Common myeloid progenitor, CD34-positive (primary cell): ENCODE data around the gene ZMPSTE24.

Source experiments
- CTCF ChIA-PET: fragments of 350-600 bp; sonication (Branson Sonifier 250); formaldehyde crosslinking; loops from one replicate; lab custom pipeline; 2021; ENCODE audit warnings: antibody characterized with exemption; lab: Charles Lee
- POLR2A ChIA-PET: fragments of 350-600 bp; sonication (Branson Sonifier 250); formaldehyde crosslinking; loops from one replicate; lab custom pipeline; 2021; ENCODE audit warnings: antibody characterized with exemption; lab: Charles Lee
- DNase-seq, 3 donors: peaks; one replicate each; pipeline versions ENCODE4 v3.0.0 to v3.0.0-alpha.2; 2013
- H3K27ac ChIP-seq, 2 experiments: 1 replicate in 1 of 2; 2 replicates in 1 of 2; pipeline ENCODE4 v1.7.0; 2013; ENCODE audit warnings: inconsistent platforms in 2 of 2, low read length in 2 of 2, mild to moderate bottlenecking in 2 of 2, low read depth in 1 of 2, moderate library complexity in 1 of 2; ENCODE audit not compliant: severe bottlenecking in 2 of 2, insufficient read depth in 1 of 2, poor library complexity in 1 of 2
- H3K27me3 ChIP-seq, 5 experiments: replicated peaks in 2 of 5; 1 replicate in 3 of 5; 2 replicates in 2 of 5; pipeline versions ENCODE4 v1.6.1 to v1.7.0; 2013; ENCODE audit warnings: low read length in 4 of 5, mild to moderate bottlenecking in 2 of 5, moderate library complexity in 2 of 5, inconsistent platforms in 1 of 5; ENCODE audit not compliant: insufficient read depth in 5 of 5, control insufficient read depth in 4 of 5
- H3K36me3 ChIP-seq, 4 experiments: 1 replicate in 2 of 4; 2 replicates in 2 of 4; pipeline versions ENCODE4 v1.6.1 to v1.7.0; 2013; ENCODE audit warnings: low read length in 3 of 4, control low read depth in 1 of 4, mild to moderate bottlenecking in 1 of 4; ENCODE audit not compliant: control insufficient read depth in 4 of 4, insufficient read depth in 4 of 4
- H3K4me1 ChIP-seq, 4 experiments: 1 replicate in 3 of 4; 2 replicates in 1 of 4; pipeline versions ENCODE4 v1.6.1 to v1.7.1; 2013; ENCODE audit warnings: low read length in 3 of 4, mild to moderate bottlenecking in 3 of 4, control low read depth in 1 of 4, inconsistent platforms in 1 of 4, moderate library complexity in 1 of 4; ENCODE audit not compliant: control insufficient read depth in 4 of 4, insufficient read depth in 4 of 4; ENCODE audit errors: control extremely low read depth in 1 of 4
- H3K4me3 ChIP-seq, 7 experiments: 1 replicate in 4 of 7; 2 replicates in 3 of 7; pipeline versions ENCODE4 v1.5.1 to v1.7.0; 2013; ENCODE audit warnings: mild to moderate bottlenecking in 7 of 7, low read length in 6 of 7, moderate library complexity in 6 of 7, inconsistent platforms in 2 of 7, low read depth in 2 of 7, control low read depth in 1 of 7; ENCODE audit not compliant: insufficient read depth in 4 of 7, control insufficient read depth in 1 of 7; ENCODE audit errors: extremely low read depth in 1 of 7
- H3K9me3 ChIP-seq, 5 experiments: 1 replicate in 4 of 5; 2 replicates in 1 of 5; pipeline versions ENCODE4 v1.6.1 to v1.7.1; 2013; ENCODE audit warnings: low read length in 4 of 5, mild to moderate bottlenecking in 2 of 5, inconsistent platforms in 1 of 5, low read depth in 1 of 5, moderate library complexity in 1 of 5; ENCODE audit not compliant: control insufficient read depth in 4 of 5, insufficient read depth in 2 of 5; ENCODE audit errors: control extremely low read depth in 1 of 5
- WGBS: methylation state at CpG from one replicate; pipeline ENCODE4 v1.1.5; 2013; ENCODE audit not compliant: insufficient coverage; 5-methylcytosine and 5-hydroxymethylcytosine counted together

The ZMPSTE24 gene

DNA sequence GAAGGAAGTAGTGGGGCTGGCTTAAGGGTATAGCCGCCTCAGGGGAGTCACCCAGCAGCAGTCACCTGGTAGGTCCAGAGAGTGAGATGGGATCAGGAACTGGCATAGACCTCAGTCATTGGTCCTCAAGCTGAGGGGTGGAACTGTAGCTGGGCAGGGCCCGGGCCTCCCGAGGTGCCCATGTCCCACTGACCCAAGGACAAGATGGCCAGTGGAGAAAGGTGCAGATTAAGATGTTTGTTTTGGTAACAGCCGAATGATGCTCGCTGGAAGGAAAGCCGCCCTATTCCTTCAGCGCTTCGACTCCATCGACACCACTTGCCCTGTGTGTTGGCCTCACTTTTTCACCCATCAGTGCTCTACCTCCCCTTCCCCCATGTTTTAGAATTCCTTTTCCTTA lies 42.6 kb downstream of the ZMPSTE24 start:
- peaks cover 0 to 15% (median 5%) of the 10 kb centered on the region in 4 experiments for H3K4me1 ChIP-seq
- no peaks in the 10 kb centered on the region for H3K27me3 ChIP-seq
- DNase-seq, result no peak
- no peak overlapping the region for H3K27ac ChIP-seq
- CTCF ChIA-PET, result interaction anchor here (1.4 kb wide), 1 partner anchor 38 kb away, joined by 4 read pairs; no protein-coding TSS in a partner anchor
- POLR2A ChIA-PET, result no interaction called here
- no peak overlapping the region for H3K4me3 ChIP-seq
- H3K9me3 ChIP-seq, result no peaks in the 10 kb centered on the region
- no peaks in the 10 kb centered on the region for H3K36me3 ChIP-seq
- WGBS, result 97% methylated on average over 8 of the region's 9 CpGs

DNA sequence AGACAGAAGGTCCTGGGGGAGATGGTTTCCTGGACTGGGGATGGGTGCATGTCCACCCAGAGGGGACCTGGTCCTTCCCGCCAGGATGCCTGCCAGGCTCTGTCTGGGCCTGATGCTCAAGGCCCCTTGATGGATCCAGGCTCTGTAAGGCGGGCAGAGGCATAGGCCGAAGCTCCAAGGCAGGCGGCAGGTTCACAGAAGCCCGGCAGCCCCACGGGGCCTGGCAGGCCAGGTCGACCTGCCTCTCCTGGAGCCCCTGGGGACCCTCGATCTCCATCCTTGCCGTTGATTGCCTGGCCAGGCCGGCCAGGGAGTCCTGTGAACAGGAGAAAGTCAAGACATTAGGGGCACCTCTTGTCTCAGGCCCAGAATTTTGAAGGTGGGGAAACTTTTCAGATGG lies 43.0 kb downstream of the ZMPSTE24 start:
- Histone ChIP-seq H3K27ac (no peak overlapping the region), H3K9me3 (no peaks in the 10 kb centered on the region), H3K36me3 (no peaks in the 10 kb centered on the region), H3K4me1 (peaks cover 0 to 15% (median 5%) of the 10 kb centered on the region in 4 experiments), H3K4me3 (no peak overlapping the region), H3K27me3 (no peaks in the 10 kb centered on the region)
- ChIA-PET POLR2A (no interaction called here), CTCF (no interaction called here)
- no peak for DNase-seq
- WGBS, result 95% methylated on average over 6 of the region's 10 CpGs

DNA sequence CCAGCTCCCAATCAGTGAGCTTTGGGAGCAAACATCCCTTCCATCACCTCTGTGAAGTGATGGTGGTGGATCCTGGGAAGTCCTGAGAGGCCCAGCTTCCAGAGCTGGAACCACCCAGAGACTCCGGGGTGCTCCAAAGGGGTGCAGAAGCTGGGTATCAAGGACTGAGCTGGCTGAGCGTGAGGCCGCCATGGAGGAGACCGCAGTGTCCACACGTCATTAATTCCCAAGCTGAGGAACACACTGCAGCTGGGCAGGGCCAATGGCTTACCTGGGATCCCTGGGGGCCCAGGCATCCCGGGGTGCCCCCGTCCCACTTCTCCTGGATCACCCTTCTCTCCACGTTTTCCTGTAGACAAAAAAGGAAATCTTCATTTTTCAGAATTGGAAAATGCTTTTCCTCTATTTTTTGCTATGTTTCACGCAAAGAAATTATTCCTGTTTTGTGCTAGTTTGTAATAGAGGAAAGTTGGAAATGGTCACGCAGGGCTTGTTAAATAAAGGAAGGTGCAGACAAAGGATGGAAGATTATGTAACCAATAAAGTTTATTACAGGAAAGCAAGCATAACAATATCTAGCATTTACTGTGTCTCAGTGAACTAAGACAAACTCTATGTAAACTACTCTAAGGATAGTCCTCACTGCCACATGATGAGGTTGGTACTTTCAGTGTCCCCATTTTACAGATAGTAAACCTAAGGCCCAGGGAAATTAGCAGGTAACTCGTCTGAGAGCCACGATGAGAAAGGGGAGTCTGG lies 43.7 kb downstream of the ZMPSTE24 start:
- CTCF ChIA-PET, result no interaction called here
- Histone ChIP-seq H3K27me3 (no peaks in the 10 kb centered on the region), H3K4me3 (no peak overlapping the region), H3K36me3 (no peaks in the 10 kb centered on the region), H3K9me3 (no peaks in the 10 kb centered on the region), H3K4me1 (peaks cover 0 to 15% (median 5%) of the 10 kb centered on the region in 4 experiments), H3K27ac (no peak overlapping the region)
- 92% methylated on average over 9 of the region's 12 CpGs for WGBS
- DNase-seq, result no peak
- POLR2A ChIA-PET, result no interaction called here

DNA sequence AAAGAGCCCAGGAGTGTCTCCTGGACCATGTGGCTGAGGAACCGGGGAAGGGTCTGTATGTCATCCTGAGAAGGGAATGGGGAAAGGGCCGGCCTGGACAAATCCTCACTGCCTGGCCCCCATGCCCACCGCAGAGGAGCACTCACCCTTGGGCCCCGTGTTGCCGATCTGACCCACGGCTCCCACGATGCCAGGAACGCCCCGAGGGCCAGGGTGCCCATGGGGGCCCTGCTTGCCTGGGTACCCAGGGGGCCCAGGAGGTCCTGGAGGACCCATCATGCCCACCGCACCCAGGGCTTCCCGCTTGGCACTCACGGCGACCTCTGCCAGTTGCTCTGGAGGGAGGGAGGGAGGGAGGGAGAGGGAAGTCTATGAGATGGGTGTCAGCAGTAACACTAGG lies 44.4 kb downstream of the ZMPSTE24 start:
- H3K27ac ChIP-seq, result no peak overlapping the region
- CTCF ChIA-PET, result no interaction called here
- H3K9me3 ChIP-seq, result no peaks in the 10 kb centered on the region
- peaks cover 0 to 15% (median 5%) of the 10 kb centered on the region in 4 experiments for H3K4me1 ChIP-seq
- 94% methylated on average over 8 of the region's 13 CpGs for WGBS
- H3K36me3 ChIP-seq, result no peaks in the 10 kb centered on the region
- POLR2A ChIA-PET, result no interaction called here
- DNase-seq, result no peak
- no peak overlapping the region for H3K4me3 ChIP-seq
- no peaks in the 10 kb centered on the region for H3K27me3 ChIP-seq

DNA sequence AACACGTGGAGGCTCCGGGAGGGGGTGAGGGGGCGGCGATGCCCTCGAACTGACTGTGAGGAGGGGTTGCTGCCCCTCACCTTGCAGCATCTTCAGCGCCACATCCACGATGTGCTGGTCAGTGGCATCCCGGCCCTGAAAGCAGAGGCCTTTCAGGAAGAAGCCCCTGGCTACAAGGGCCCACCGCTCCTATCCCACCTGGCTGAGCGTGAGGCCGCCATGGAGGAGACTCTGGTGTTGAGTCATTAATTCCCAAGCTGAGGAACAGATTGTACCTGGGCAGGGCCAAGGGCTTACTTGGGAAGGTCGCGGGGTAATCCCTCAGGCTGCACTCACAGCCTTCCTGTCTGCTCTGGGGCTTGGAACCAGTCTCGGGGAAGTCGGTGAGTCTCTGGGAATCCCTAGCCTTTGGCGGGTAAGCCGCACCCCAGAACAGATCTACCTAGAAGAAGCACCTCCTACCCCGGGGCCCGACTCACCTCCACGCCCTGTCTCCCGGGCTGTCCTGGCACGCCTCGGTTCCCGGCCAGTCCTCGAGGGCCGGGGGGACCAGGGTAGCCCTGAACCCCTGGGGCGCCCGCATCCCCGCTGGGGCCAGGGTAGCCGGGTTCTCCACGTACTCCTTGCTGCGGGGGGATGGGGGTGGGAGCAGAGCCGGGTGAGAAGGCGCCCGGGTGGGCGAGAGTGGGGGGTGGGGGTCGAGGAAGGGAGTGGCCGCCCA lies 45.2 kb downstream of the ZMPSTE24 start:
- no peak overlapping the region for H3K4me3 ChIP-seq

DNA sequence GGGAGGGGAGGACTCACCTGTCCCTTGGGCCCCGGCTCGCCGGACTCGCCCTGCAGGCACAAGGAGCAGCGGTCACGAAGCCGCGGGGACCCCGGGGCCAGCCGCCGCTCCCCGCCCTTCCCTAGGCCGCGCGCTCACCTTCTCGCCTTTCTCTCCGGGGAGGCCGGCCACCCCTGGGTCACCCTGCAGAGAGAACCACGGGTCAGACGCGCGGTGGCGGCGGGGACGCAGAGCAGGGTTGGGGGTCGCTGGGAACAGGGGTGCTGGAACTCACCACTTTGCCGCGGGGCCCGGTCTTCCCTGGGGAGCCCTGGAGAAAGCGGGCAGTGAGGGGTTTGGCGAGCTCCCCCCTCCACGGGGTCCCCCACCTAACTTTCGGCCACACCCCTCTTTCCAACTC lies 45.8 kb downstream of the ZMPSTE24 start:
- no peaks in the 10 kb centered on the region for H3K36me3 ChIP-seq
- no peak for DNase-seq

More for the DNA sequence above, 45.2 kb downstream of the ZMPSTE24 start:
- Histone ChIP-seq H3K27me3 (no peaks in the 10 kb centered on the region), H3K4me1 (peaks cover 0 to 15% (median 5%) of the 10 kb centered on the region in 4 experiments), H3K9me3 (no peaks in the 10 kb centered on the region), H3K27ac (no peak overlapping the region), H3K36me3 (no peaks in the 10 kb centered on the region)
- POLR2A ChIA-PET, result no interaction called here
- 95% methylated on average over 20 of the region's 38 CpGs for WGBS
- CTCF ChIA-PET, result interaction anchor here (3.0 kb wide), 1 partner anchor 12 kb away, joined by 13 read pairs; no protein-coding TSS in a partner anchor
- no peak for DNase-seq

DNA sequence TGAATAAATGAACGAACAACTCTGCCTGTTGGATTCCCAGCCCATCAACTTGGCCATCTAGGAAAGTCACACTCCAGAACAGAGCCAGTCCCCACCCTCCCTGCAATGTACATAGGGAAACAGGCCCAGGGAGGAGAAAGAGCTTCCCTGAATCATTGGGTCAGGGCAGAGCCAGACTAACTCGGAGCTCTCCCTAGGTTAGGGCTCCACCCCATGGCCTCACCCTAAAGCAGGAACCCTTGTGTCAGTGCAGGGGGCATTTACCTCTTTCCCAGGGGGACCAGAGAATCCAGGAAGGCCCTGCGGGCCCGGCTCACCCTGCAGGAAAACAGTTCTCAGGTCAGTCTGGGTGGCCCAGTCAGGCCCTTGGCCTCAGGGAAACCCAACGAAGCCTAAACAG lies 47.4 kb downstream of the ZMPSTE24 start:
- POLR2A ChIA-PET, result no interaction called here
- Histone ChIP-seq H3K9me3 (no peaks in the 10 kb centered on the region), H3K27ac (no peak overlapping the region), H3K4me1 (peaks cover 0 to 3% (median 0%) of the 10 kb centered on the region in 4 experiments), H3K27me3 (no peaks in the 10 kb centered on the region), H3K36me3 (no peaks in the 10 kb centered on the region), H3K4me3 (no peak overlapping the region)
- no peak for DNase-seq
- CTCF ChIA-PET, result interaction anchor here (0.6 to 3.0 kb wide), 4 partner anchors 10 to 227 kb away, joined by 3 to 13 read pairs (median 4); no protein-coding TSS in a partner anchor
- 100% methylated on average over 4 of the region's 5 CpGs for WGBS

More for the DNA sequence above, 45.8 kb downstream of the ZMPSTE24 start:
- POLR2A ChIA-PET, result no interaction called here
- Histone ChIP-seq H3K27me3 (no peaks in the 10 kb centered on the region), H3K4me1 (peaks cover 0 to 15% (median 5%) of the 10 kb centered on the region in 4 experiments), H3K9me3 (no peaks in the 10 kb centered on the region), H3K4me3 (no peak overlapping the region), H3K27ac (no peak overlapping the region)
- 97% methylated on average over 32 of the region's 33 CpGs for WGBS
- CTCF ChIA-PET, result interaction anchor here (0.6 to 3.0 kb wide), 2 partner anchors 12 to 210 kb away, joined by 3 to 13 read pairs; no protein-coding TSS in a partner anchor
